ENCODE data around the gene DYNLT1. TPM values are rescaled to one million over a fixed set of nuclear protein-coding genes. Genes with fewer than 3 reads are reported as not detected.

Gene DYNLT1
- total and polyA plus RNA-seq, 2 of the 13 experiments (the other 11 are each of a cell fraction or from before 2014, with no cell fraction given) = 108 to 171 TPM

- TF ChIP-seq ETV5 (CRISPR knock-in tag; IDR thresholded peaks at IDR 0.05; ENCODE audit: borderline replicate concordance) = no peak; the same call in 1 of the 2 replicates
- 0 out of 2 replicates have a peak, but pooled peaks have one; percentile 3 for TF ChIP-seq USF2 (IDR thresholded peaks at IDR 0.05; ENCODE audit: low read depth, low read length)
- TF ChIP-seq USF2 (CRISPR knock-in tag; IDR thresholded peaks at IDR 0.05; ENCODE audit: borderline replicate concordance) = no peak
- peak; percentile 51; the same call in 1 of the 2 replicates for TF ChIP-seq MLX (CRISPR knock-in tag; IDR thresholded peaks at IDR 0.05)
- no peak for TF ChIP-seq PATZ1 (CRISPR knock-in tag; IDR thresholded peaks at IDR 0.05)
- peak; percentile 60; the same call in 1 of the 2 replicates for TF ChIP-seq MYC (CRISPR knock-in tag; IDR thresholded peaks at IDR 0.05; ENCODE audit: borderline replicate concordance)
- TF ChIP-seq POLR2G (IDR thresholded peaks at IDR 0.05; ENCODE audit: low read depth, low read length) = no peak
- TF ChIP-seq CBX1 (IDR thresholded peaks at IDR 0.05; ENCODE audit: low read depth) = no peak
- TF ChIP-seq MAX (IDR thresholded peaks at IDR 0.05) = peak; percentile 84
- TF ChIP-seq GMEB2 (CRISPR knock-in tag; IDR thresholded peaks at IDR 0.05; ENCODE audit: low read depth) = no peak
- no peak for TF ChIP-seq SNAPC2 (CRISPR knock-in tag; IDR thresholded peaks at IDR 0.05)
- no peak for TF ChIP-seq NR2C2 (CRISPR knock-in tag; IDR thresholded peaks at IDR 0.05; ENCODE audit: borderline replicate concordance)
- no peak for TF ChIP-seq ZNF597 (CRISPR knock-in tag; IDR thresholded peaks at IDR 0.05)
- peak; percentile 69; the same call in 1 of the 3 replicates for TF ChIP-seq MXI1 (IDR thresholded peaks at IDR 0.05; ENCODE audit: borderline replicate concordance, low read depth, low read length)
- no peak for TF ChIP-seq STAG1 (CRISPR knock-in tag; IDR thresholded peaks at IDR 0.05)
- TF ChIP-seq ATF5 (CRISPR knock-in tag; IDR thresholded peaks at IDR 0.05; ENCODE audit: low read depth) = no peak
- 0 out of 2 replicates have a peak, but pooled peaks have one; percentile 47 for TF ChIP-seq RNF2 (conservative IDR thresholded peaks at IDR 0.05; ENCODE audit: low read depth)
- TF ChIP-seq SAP130 (CRISPR knock-in tag; IDR thresholded peaks at IDR 0.05; ENCODE audit: low read depth) = peak; percentile 87
Measured at GRCh38 chr6:158654498-158654897, 10.0 kb upstream of the DYNLT1 start (continued).
